KMS-11 (cell line): ENCODE results near the gene NOS1.
A peak's percentile ranks its signal among the peaks of the same experiment; 100 is the strongest.

Experiments used
- H2AFZ ChIP-seq: fragments of 200-600 bp; sonication (generic); 2 replicates; pipeline ENCODE4 v1.6.1; 2016; ENCODE audit warnings: antibody characterized with exemption, mixed run types, low read depth
- H3K27ac ChIP-seq: fragments of 200-600 bp; sonication (generic); 2 replicates; pipeline ENCODE4 v1.6.1; 2016; ENCODE audit warnings: mild to moderate bottlenecking, mixed run types
- H3K27me3 ChIP-seq: fragments of 200-600 bp; sonication (generic); 2 replicates; pipeline ENCODE4 v1.6.1; 2017; ENCODE audit warnings: mild to moderate bottlenecking, low read depth, mixed run types, moderate library complexity; ENCODE audit not compliant: insufficient read depth
- H3K36me3 ChIP-seq: fragments of 200-600 bp; sonication (generic); 2 replicates; pipeline ENCODE4 v1.6.1; 2017; ENCODE audit warnings: mild to moderate bottlenecking, mixed run types; ENCODE audit not compliant: insufficient read depth
- H3K4me1 ChIP-seq: fragments of 200-600 bp; sonication (generic); 2 replicates; pipeline ENCODE4 v1.6.1; 2016; ENCODE audit warnings: mild to moderate bottlenecking, low read depth, mixed run types; ENCODE audit not compliant: poor library complexity, severe bottlenecking
- H3K4me2 ChIP-seq: fragments of 200-600 bp; sonication (generic); 2 replicates; pipeline ENCODE4 v1.7.0; 2016; ENCODE audit warnings: mild to moderate bottlenecking, mixed run types
- H3K4me3 ChIP-seq: fragments of 200-600 bp; sonication (generic); IDR thresholded peaks from 2 replicates; pipeline ENCODE4 v1.6.1; 2017; ENCODE audit warnings: low read depth, low read length, mixed read lengths; ENCODE audit not compliant: insufficient read depth
- H3K79me2 ChIP-seq: fragments of 200-600 bp; sonication (generic); 2 replicates; pipeline ENCODE4 v1.6.1; 2016; ENCODE audit warnings: low read depth, mixed run types; ENCODE audit not compliant: insufficient read depth
- H3K9ac ChIP-seq: fragments of 200-600 bp; sonication (generic); 2 replicates; pipeline ENCODE4 v1.6.1; 2016; ENCODE audit warnings: mild to moderate bottlenecking, mixed run types
- H4K20me1 ChIP-seq: fragments of 200-600 bp; sonication (generic); 2 replicates; pipeline ENCODE4 v1.6.1; 2016; ENCODE audit warnings: mild to moderate bottlenecking, mixed run types; ENCODE audit not compliant: insufficient read depth
- CTCF ChIP-seq: fragments of 200-600 bp; sonication (generic); conservative IDR thresholded peaks from 2 replicates; pipeline ENCODE4 v1.6.1; 2017; ENCODE audit warnings: low read depth, mild to moderate bottlenecking, antibody characterized with exemption, low read length, moderate library complexity, mixed read lengths

Gene NOS1

GRCh38 chr12:117240081-117240755 is 121.2 kb downstream of the NOS1 start:
- Histone ChIP-seq H3K36me3 (no peaks in the 10 kb centered on the region), H3K79me2 (no peaks in the 10 kb centered on the region), H3K27me3 (no peaks in the 10 kb centered on the region), H3K4me3 (no peak overlapping the region), H3K4me2 (no peak overlapping the region), H3K4me1 (no peaks in the 10 kb centered on the region), H3K27ac (no peak overlapping the region), H3K9ac (no peak overlapping the region), H2AFZ (no peak overlapping the region), H4K20me1 (no peaks in the 10 kb centered on the region)
- no peak for TF ChIP-seq CTCF

GRCh38 chr12:117236456-117237001 is 124.9 kb downstream of the NOS1 start:
- H3K9ac ChIP-seq = no peak overlapping the region

GRCh38 chr12:117235261-117235660 is 126.2 kb downstream of the NOS1 start:
- no peak overlapping the region for H2AFZ ChIP-seq
- TF ChIP-seq CTCF = no peak

More at GRCh38 chr12:117236456-117237001, 124.9 kb downstream of the NOS1 start:
- H3K4me2 ChIP-seq = no peak overlapping the region
- no peaks in the 10 kb centered on the region for H3K27me3 ChIP-seq
- H3K79me2 ChIP-seq = no peaks in the 10 kb centered on the region
- peak; percentile 82 for TF ChIP-seq CTCF
- H3K36me3 ChIP-seq = no peaks in the 10 kb centered on the region
- H2AFZ ChIP-seq = no peak overlapping the region
- no peak overlapping the region for H3K27ac ChIP-seq
- no peaks in the 10 kb centered on the region for H4K20me1 ChIP-seq
- no peaks in the 10 kb centered on the region for H3K4me1 ChIP-seq
- no peak overlapping the region for H3K4me3 ChIP-seq

GRCh38 chr12:117234441-117234840 is 127.0 kb downstream of the NOS1 start:
- no peaks in the 10 kb centered on the region for H3K4me1 ChIP-seq
- H3K4me2 ChIP-seq = no peak overlapping the region
- no peaks in the 10 kb centered on the region for H3K36me3 ChIP-seq
- H3K27ac ChIP-seq = no peak overlapping the region
- H3K27me3 ChIP-seq = no peaks in the 10 kb centered on the region
- no peak overlapping the region for H3K9ac ChIP-seq
- no peak overlapping the region for H2AFZ ChIP-seq
- H3K79me2 ChIP-seq = no peaks in the 10 kb centered on the region
- no peak for TF ChIP-seq CTCF
- H4K20me1 ChIP-seq = no peaks in the 10 kb centered on the region
- no peak overlapping the region for H3K4me3 ChIP-seq

More at GRCh38 chr12:117235261-117235660, 126.2 kb downstream of the NOS1 start:
- Histone ChIP-seq H3K9ac (no peak overlapping the region), H3K36me3 (no peaks in the 10 kb centered on the region), H3K4me3 (no peak overlapping the region), H4K20me1 (no peaks in the 10 kb centered on the region), H3K79me2 (no peaks in the 10 kb centered on the region), H3K27ac (no peak overlapping the region), H3K4me2 (no peak overlapping the region), H3K4me1 (no peaks in the 10 kb centered on the region), H3K27me3 (no peaks in the 10 kb centered on the region)
